Activated CD4-positive, alpha-beta memory T cell treated with anti-CD3 and anti-CD28 coated beads for 36 hours (primary cell): ENCODE data around the gene PLCH1. TPM values are rescaled to one million over a fixed set of nuclear protein-coding genes. Genes with fewer than 3 reads are reported as not detected.

Source experiments
- CTCF ChIA-PET: fragments of 350-600 bp; sonication (Branson Sonifier 250); formaldehyde crosslinking; loops from one replicate; lab custom pipeline; 2021; ENCODE audit warnings: antibody characterized with exemption, inconsistent platforms; lab: Charles Lee
- POLR2A ChIA-PET: fragments of 350-600 bp; sonication (Branson Sonifier 250); formaldehyde crosslinking; loops from one replicate; lab custom pipeline; 2021; ENCODE audit warnings: antibody characterized with exemption; lab: Charles Lee
- DNase-seq: peaks from one replicate; pipeline ENCODE4 v3.0.0-alpha.2; 2020
- H3K27ac Mint-ChIP-seq: one replicate; pipeline ENCODE4 v1.8.0; 2021; ENCODE audit warnings: mixed read lengths
- H3K27me3 Mint-ChIP-seq: one replicate; pipeline ENCODE4 v1.8.0; 2021; ENCODE audit warnings: mixed read lengths
- H3K36me3 Mint-ChIP-seq: one replicate; pipeline ENCODE4 v1.8.0; 2021; ENCODE audit warnings: mixed read lengths
- H3K4me1 Mint-ChIP-seq: one replicate; pipeline ENCODE4 v1.8.0; 2021; ENCODE audit warnings: low read depth, mixed read lengths
- H3K4me3 Mint-ChIP-seq: one replicate; pipeline ENCODE4 v1.8.0; 2021; ENCODE audit warnings: mild to moderate bottlenecking, mixed read lengths
- H3K9me3 Mint-ChIP-seq: one replicate; pipeline ENCODE4 v1.8.0; 2021; ENCODE audit warnings: mixed read lengths
- intact Hi-C: fragments of 100-400 bp; cut with micrococcal nuclease; formaldehyde crosslinking; loops from one replicate; pipeline ENCODE4 v1.15.1; 2023
- total RNA-seq, 2 experiments: library from RNA; stranded (reverse); gene quantifications; one replicate each; pipeline ENCODE4 v1.2.3, GENCODE V29; 2021

The PLCH1 gene
- total RNA-seq, 2 experiments from 2014 or later: 0.10 to 0.12 TPM

DNA sequence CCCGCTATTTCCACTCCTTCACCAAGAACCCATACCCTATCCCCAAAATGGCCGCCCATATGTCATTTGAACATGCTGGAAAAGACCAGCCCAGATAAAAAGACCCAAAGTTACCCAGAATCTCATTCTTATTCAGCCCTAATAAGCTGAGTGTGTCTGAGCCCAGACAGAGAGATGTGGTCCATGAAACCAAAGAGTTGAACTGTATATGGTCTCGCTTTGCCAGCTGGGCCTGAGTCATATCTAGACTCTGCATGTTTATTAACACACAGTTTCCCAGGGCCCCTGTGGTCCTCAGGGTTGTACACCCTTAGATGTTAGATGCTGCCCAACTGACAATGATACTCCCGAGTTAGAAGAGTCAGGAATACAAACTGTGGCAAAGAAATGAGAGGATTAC, 249.5 kb downstream of the PLCH1 start:
- no peak overlapping the region for H3K27ac Mint-ChIP-seq
- H3K4me1 Mint-ChIP-seq: no peaks in the 10 kb centered on the region
- no peaks in the 10 kb centered on the region for H3K9me3 Mint-ChIP-seq
- H3K27me3 Mint-ChIP-seq: no peaks in the 10 kb centered on the region
- intact Hi-C loops: no loop called here
- DNase-seq: no peak
- CTCF ChIA-PET: no interaction called here
- no peaks in the 10 kb centered on the region for H3K36me3 Mint-ChIP-seq
- POLR2A ChIA-PET: no interaction called here
- H3K4me3 Mint-ChIP-seq: no peak overlapping the region

DNA sequence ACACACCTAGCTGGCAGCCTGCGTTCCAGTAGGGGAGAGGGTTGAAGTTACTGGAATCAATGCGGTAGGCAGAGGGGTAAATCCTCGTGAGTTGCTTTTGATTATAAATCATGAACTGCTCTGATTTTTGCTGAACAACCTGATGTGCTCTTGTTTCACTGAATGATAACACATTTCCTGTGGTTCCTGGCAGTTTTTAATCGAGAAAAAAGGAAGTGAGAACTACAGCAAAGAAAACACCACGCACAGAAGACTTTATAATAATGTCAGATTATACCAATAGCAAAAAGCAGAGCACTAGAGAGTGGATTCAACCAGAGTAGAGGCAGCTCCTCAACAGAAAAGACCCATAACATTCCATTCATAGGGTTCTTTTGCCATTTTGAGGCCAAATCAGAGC, 250.5 kb downstream of the PLCH1 start:
- CTCF ChIA-PET: no interaction called here

DNA sequence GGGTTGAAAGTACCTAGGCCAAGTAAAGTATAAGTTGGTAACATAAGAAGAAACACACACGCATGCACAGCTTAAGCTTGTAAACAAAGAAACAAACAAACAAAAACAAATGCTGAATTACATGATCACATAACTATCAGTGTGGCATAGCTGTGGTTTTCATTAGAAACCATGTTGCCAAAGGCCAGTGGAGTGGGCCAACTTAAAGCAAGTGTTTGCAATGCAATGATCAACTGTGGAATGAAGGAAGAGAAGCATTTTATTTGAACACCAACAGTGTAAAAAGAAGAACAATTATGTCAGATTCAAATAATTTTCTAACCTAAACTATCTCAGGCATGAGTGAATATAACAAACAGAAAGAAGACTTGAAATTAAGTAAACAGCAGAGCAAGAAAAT, 252.0 kb downstream of the PLCH1 start:
- H3K4me1 Mint-ChIP-seq: no peaks in the 10 kb centered on the region
- no peaks in the 10 kb centered on the region for H3K9me3 Mint-ChIP-seq
- intact Hi-C loops: no loop called here
- POLR2A ChIA-PET: no interaction called here
- no peaks in the 10 kb centered on the region for H3K36me3 Mint-ChIP-seq
- no peak overlapping the region for H3K27ac Mint-ChIP-seq
- CTCF ChIA-PET: no interaction called here
- DNase-seq: no peak
- no peak overlapping the region for H3K4me3 Mint-ChIP-seq
- no peaks in the 10 kb centered on the region for H3K27me3 Mint-ChIP-seq

More for the DNA sequence above, 250.5 kb downstream of the PLCH1 start:
- Mint-ChIP-seq H3K27me3 (no peaks in the 10 kb centered on the region), H3K4me3 (no peak overlapping the region), H3K27ac (no peak overlapping the region), H3K4me1 (no peaks in the 10 kb centered on the region), H3K36me3 (no peaks in the 10 kb centered on the region), H3K9me3 (no peaks in the 10 kb centered on the region)
- POLR2A ChIA-PET: no interaction called here
- no peak for DNase-seq
- intact Hi-C loops: no loop called here

DNA sequence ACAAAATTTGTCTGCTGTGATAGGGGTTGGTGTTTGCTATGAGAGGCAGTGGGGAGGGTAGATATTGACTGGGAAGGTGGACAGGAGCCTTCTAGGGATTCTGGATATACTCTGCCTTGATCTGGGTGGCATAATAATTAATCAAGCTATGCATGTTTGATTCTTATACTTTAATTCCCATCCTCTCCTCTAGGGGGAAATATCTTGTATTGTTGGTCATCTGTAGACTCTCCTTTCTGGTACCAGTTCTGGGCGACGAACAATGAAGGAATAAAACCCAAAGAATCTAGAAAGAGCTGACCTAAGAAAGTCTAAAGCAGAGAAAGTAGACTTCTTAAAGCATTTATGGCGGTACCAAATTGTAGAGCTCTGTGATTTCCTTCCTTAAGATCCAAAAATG, 253.2 kb downstream of the PLCH1 start:
- no peaks in the 10 kb centered on the region for H3K9me3 Mint-ChIP-seq
- H3K4me3 Mint-ChIP-seq: no peak overlapping the region
- intact Hi-C loops: no loop called here
- no peaks in the 10 kb centered on the region for H3K4me1 Mint-ChIP-seq
- ChIA-PET POLR2A (no interaction called here), CTCF (no interaction called here)
- DNase-seq: no peak
- H3K27me3 Mint-ChIP-seq: no peaks in the 10 kb centered on the region
- no peaks in the 10 kb centered on the region for H3K36me3 Mint-ChIP-seq
- H3K27ac Mint-ChIP-seq: no peak overlapping the region

DNA sequence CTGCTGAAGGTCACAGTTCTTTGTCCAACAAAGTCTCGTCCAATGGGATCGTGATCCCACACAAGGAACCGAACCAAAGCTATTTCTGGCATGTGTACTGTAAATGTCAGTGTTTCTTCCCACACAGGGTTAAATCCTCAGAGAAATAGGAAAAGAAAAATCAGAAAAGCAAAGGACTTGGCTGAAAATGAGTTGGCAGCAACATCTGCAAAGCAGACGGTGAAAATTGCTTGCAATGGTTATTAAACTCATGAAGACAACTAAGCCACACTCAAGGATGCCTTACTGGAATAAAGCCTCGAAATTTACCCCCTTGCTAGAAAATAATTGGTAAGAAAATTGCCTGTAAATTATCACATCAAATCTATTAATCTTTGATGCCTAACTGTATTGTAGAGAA, 256.2 kb downstream of the PLCH1 start:
- Mint-ChIP-seq H3K9me3 (no peaks in the 10 kb centered on the region), H3K36me3 (no peaks in the 10 kb centered on the region), H3K4me1 (no peaks in the 10 kb centered on the region), H3K4me3 (no peak overlapping the region), H3K27me3 (no peaks in the 10 kb centered on the region), H3K27ac (no peak overlapping the region)
- intact Hi-C loops: no loop called here
- CTCF ChIA-PET: no interaction called here
- POLR2A ChIA-PET: no interaction called here
- no peak for DNase-seq

DNA sequence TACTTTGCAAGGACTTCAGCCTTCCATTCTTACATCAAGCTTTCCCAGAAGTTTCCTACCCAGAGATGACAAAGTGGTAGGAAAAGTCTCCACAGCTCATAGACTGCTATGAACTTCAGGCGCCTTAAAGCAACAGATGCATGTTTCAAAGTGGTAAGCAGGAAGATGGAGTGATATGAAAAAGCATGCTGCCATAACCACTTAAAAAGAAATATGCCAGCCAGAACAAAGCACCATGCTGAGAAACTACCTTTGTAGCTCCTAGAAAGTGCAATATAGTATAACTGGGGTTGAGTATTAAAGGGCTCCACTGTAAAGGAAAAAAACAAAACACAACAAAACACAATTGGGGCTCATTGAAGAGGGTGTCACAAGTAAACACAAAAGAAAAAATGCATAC, 259.0 kb downstream of the PLCH1 start:
- DNase-seq: no peak
- Mint-ChIP-seq H3K4me1 (no peaks in the 10 kb centered on the region), H3K36me3 (no peaks in the 10 kb centered on the region), H3K27me3 (no peaks in the 10 kb centered on the region), H3K9me3 (no peaks in the 10 kb centered on the region), H3K4me3 (no peak overlapping the region), H3K27ac (no peak overlapping the region)
- ChIA-PET CTCF (no interaction called here), POLR2A (no interaction called here)
- intact Hi-C loops: no loop called here

DNA sequence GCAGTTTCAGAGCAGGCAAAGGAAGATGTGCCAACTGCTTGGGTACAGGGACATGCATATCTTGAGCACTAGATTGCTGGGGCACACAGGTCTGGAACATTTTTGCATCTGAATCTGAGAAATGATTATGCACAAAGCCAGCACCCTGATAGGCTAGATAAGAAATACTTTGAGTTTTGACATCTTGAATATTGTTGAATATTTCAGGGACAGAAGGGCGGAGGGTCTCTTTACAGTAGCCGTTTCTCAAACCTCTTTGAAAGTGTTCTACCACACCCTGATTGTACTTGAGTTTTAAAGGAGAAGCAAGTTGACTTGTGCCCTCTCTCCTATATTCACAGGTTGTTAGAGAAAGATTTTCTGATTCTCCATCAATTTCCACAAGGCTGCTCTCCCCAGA, 263.3 kb downstream of the PLCH1 start:
- no peaks in the 10 kb centered on the region for H3K27me3 Mint-ChIP-seq
- CTCF ChIA-PET: no interaction called here
- H3K36me3 Mint-ChIP-seq: no peaks in the 10 kb centered on the region
- intact Hi-C loops: no loop called here
- POLR2A ChIA-PET: no interaction called here
- no peaks in the 10 kb centered on the region for H3K4me1 Mint-ChIP-seq
- no peak for DNase-seq
- H3K4me3 Mint-ChIP-seq: no peak overlapping the region
- peaks cover 7% of the 10 kb centered on the region for H3K9me3 Mint-ChIP-seq
- H3K27ac Mint-ChIP-seq: no peak overlapping the region

DNA sequence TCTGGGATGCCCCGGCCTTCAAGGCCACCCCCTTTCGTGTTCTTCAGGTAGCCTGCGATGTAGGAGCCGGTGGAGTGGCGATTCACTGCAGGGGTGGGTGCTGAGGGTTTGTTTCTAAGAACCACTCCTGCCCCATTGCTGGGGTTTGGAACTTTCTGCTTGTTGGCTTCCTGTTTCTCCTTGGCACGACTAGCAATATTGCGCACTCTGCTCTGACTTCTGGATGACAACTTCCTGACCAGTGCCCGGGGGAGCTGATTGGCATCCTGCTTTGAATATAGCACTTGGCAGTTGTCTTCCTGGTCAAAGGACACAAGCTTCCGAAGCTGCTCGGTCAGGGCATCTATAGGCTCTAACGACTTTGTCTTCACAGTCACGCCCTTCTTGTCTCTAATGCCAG, 263.8 kb downstream of the PLCH1 start:
- H3K4me3 Mint-ChIP-seq: no peak overlapping the region
- no peaks in the 10 kb centered on the region for H3K36me3 Mint-ChIP-seq
- no peak for DNase-seq
- H3K27me3 Mint-ChIP-seq: no peaks in the 10 kb centered on the region
- H3K27ac Mint-ChIP-seq: no peak overlapping the region
- ChIA-PET CTCF (no interaction called here), POLR2A (no interaction called here)
- H3K4me1 Mint-ChIP-seq: no peaks in the 10 kb centered on the region
- intact Hi-C loops: no loop called here
- H3K9me3 Mint-ChIP-seq: peaks cover 7% of the 10 kb centered on the region

DNA sequence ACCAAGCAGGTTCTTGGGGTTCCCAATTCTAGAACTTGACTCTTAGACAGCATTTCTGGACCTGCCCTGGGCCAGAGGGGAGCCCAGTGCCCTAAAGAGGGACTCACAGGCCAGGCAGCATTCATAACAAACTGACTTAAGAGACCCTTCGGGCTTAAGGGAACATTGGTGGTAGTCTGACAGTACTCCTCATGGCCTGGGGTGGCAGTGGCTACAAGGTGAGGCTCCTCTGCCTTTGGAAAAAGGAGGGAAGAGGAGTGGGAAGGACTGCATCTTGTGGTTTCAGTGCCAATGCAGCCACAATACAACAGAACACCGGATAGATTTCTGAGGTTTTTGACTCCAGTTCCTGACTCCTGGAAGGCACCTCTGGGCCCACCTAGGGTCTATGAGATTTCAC, 279.2 kb downstream of the PLCH1 start:
- Mint-ChIP-seq H3K4me3 (no peak overlapping the region), H3K4me1 (no peaks in the 10 kb centered on the region), H3K27ac (no peak overlapping the region), H3K27me3 (no peaks in the 10 kb centered on the region), H3K36me3 (no peaks in the 10 kb centered on the region), H3K9me3 (peaks cover 26% of the 10 kb centered on the region)
- intact Hi-C loops: no loop called here
- no peak for DNase-seq
- POLR2A ChIA-PET: no interaction called here
- CTCF ChIA-PET: interaction anchor here (0.6 kb wide), 1 partner anchor 194 kb away, joined by 3 read pairs; no protein-coding TSS in a partner anchor

DNA sequence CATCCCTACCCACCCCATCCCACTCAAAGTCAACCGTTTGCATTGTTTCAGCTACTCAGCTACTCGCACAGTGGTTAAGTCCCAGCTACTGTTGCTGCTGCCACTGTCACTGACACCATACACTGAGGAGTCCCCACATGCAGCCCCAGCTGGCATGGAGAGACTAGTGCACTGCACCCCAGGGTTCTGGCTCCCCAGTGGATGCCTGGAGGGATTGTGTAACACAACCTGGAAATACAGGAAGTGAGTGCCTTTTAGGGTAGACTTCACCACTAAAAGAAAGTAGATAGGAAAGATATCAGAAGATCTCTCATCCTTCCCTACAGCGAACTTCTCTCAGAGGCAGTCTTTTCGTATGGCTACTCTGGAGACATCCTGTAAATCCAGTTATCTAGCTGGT, 282.2 kb downstream of the PLCH1 start:
- no peaks in the 10 kb centered on the region for H3K4me1 Mint-ChIP-seq
- no peak overlapping the region for H3K27ac Mint-ChIP-seq
- H3K36me3 Mint-ChIP-seq: no peaks in the 10 kb centered on the region
- CTCF ChIA-PET: no interaction called here
- no peak overlapping the region for H3K4me3 Mint-ChIP-seq
- intact Hi-C loops: no loop called here
- POLR2A ChIA-PET: no interaction called here
- H3K9me3 Mint-ChIP-seq: peaks cover 13% of the 10 kb centered on the region
- DNase-seq: no peak
- no peaks in the 10 kb centered on the region for H3K27me3 Mint-ChIP-seq

DNA sequence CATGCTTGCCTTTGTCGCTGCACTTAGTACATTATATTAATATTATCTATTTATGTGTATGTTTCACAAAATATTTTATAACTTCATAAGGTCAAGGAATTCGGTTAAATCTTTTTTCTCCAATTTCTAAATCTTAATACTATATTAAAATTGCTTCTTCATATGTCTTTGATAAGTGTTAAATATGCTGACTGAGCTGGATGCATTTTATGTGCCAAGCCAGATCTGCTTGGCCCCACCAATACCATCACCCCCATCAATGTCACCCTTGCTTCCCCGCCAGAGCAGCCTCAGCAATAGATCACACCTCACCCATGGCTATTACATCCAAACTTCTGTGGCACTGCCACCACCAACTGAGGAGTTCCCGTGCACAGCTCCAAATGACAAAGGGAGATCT, 287.3 kb downstream of the PLCH1 start:
- POLR2A ChIA-PET: no interaction called here
- Mint-ChIP-seq H3K4me3 (no peak overlapping the region), H3K9me3 (no peaks in the 10 kb centered on the region), H3K27me3 (no peaks in the 10 kb centered on the region), H3K4me1 (no peaks in the 10 kb centered on the region), H3K36me3 (no peaks in the 10 kb centered on the region), H3K27ac (no peak overlapping the region)
- DNase-seq: no peak
- intact Hi-C loops: no loop called here
- CTCF ChIA-PET: no interaction called here

DNA sequence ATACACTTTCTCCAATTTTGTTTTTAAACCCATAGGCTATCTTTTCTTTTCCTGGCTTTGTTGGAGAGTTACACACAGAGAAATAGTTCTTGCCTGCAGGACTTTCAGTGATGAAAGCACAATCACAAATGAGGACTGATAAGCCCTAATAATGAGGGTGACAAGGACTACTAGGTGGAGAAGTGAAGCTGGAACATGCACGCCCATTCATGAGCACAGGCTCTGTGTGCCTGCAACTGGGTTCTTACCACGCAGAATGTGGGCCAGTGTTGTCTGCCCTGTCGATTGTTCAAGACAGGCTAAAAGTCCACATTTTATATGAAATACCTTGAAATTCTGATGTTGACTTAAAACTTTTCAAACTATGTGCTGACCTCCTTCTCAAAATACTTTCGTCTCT, 289.1 kb downstream of the PLCH1 start:
- peaks cover 2% of the 10 kb centered on the region for H3K27me3 Mint-ChIP-seq
- H3K4me3 Mint-ChIP-seq: no peak overlapping the region
- no peak overlapping the region for H3K27ac Mint-ChIP-seq
- no peaks in the 10 kb centered on the region for H3K4me1 Mint-ChIP-seq
- ChIA-PET POLR2A (no interaction called here), CTCF (no interaction called here)
- intact Hi-C loops: no loop called here
- no peak for DNase-seq
- H3K9me3 Mint-ChIP-seq: no peaks in the 10 kb centered on the region
- no peaks in the 10 kb centered on the region for H3K36me3 Mint-ChIP-seq

DNA sequence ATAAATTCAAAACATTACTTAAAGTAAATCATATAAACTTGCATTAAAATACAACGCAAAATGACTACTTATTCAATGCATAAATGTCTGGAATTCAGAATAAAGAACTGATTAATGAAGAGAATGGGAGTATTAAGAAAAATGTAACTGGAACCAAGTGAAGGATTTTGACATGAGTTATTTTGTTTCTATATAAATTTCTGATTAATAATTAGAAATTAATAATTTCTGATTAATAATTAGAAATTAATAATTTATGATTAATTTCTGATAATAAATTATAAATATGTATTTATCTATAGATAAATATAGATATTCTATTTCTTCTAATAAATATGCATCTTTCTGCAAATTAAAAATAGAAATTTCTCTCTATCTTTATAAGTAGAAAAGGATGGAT, 291.4 kb downstream of the PLCH1 start:
- POLR2A ChIA-PET: no interaction called here
- H3K9me3 Mint-ChIP-seq: no peaks in the 10 kb centered on the region
- H3K27ac Mint-ChIP-seq: no peak overlapping the region
- no peak overlapping the region for H3K4me3 Mint-ChIP-seq
- no peaks in the 10 kb centered on the region for H3K4me1 Mint-ChIP-seq
- intact Hi-C loops: no loop called here
- CTCF ChIA-PET: no interaction called here
- DNase-seq: no peak
- peaks cover 3% of the 10 kb centered on the region for H3K27me3 Mint-ChIP-seq
- H3K36me3 Mint-ChIP-seq: no peaks in the 10 kb centered on the region
